NCI-H226 (cell line): ENCODE data around the gene TTC39A.
"Not testable (repeated sequence)": the region's sequence is repeated elsewhere in the genome, so short reads cannot be mapped to it uniquely, and the experiment has no call there.

Experiments used
- DNase-seq: peaks from one replicate; pipeline ENCODE4 v3.0.0-alpha.2; 2015

Gene TTC39A

DNA sequence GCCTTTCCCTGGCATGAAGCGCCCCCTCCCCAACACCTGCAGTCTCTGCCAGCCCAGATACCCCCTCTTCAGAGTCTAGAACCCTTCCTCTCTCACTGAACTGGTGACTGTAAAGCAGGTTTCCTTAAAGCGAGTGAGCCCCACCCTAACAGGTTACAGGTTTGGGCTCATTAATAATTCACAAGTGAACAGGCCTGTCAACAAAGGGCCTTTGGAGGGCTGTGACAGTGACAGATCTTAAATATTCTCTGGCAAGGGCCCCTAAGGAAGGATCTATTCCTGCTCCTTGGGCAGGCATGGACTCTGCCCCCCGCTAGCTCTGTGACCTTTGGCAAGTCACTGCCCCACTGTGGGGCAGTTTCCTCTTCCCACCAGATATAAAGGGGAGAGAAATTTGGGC, 5.6 kb upstream of the TTC39A start:
- DNase-seq, result no peak

DNA sequence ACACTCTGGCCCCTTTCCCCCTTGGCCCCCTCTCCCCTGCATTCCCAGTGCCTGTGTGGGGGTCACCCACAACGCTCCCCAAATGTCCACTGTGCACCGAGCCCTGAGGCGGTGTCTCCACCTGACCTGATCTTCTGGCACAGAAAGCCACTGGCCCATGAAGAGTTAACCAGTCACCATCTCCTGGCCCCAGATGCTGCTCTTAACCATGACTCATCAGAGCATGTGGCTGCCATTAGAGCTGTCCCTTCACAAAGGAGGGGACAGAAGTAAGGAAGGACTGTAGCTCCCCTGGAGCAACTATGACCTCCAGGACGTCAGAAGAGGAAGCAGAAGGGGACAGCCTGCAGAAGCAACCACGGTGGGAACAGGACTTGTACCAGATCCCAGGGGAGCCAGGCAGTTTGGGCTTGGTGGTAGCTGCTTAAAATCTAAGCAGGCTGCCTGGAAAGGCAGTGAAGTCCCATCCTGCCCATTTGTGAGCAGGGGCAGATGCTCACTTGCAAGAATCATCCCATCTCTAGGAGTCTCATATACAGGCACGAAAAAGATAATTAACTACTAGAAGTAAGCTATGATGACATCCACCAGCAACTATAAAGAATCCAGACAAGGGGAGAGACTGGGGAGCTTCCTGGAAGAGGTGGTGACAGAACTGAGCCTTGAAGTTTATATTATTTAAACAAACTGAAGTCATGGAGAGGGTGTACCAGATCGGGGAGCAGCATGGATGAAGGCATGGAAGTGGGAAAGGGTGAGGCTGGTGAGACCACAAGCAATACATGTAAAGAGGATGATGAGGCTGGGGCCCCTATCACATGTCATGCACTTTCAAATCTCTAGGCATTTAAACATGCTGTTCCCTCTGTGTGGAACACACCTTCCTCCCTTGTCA, 1.1 kb upstream of the TTC39A start:
- no peak for DNase-seq

DNA sequence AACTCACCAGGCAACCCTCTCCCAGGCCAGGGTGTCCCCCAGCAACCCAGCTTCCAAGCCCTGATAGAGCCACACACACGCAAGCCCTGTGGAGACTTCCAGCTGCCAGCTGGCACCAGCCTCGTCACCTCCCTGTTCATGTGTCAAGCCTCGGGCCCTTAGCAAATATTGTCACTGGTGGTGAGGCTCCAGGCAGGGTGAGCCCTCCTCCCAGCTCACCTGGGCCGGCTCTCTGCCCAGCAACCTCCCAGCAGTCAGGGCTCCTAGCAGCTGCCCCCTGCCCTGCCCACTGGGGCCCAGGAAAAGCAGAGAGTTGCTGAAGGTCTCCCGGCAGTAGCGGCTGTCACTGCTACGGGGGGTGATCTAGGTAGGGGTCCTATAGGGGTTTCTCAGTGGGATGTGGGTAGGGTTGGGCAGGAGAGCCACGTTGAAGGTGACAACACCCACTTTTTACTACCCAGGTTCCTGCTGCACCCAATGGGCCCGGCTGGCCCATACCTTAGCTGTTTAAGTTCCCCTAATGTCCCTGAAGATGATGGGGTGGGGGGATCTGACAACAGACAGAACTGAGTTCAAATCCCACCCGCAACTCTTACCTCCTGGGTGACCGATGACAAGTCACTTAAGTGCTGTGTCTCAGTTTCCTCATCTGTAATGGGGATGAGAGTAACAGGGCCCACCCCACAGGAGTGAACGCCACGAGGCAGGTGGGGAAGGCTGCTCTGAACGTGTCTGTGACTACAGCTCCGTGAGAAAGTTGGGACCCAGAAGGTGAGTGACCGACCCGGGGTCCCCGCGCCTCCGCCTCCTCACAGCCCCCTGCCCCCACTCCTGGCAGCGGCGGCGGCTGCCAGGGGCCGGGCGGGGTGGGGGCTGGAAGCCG, 678 bp downstream of the TTC39A start:
- DNase-seq, result no peak

DNA sequence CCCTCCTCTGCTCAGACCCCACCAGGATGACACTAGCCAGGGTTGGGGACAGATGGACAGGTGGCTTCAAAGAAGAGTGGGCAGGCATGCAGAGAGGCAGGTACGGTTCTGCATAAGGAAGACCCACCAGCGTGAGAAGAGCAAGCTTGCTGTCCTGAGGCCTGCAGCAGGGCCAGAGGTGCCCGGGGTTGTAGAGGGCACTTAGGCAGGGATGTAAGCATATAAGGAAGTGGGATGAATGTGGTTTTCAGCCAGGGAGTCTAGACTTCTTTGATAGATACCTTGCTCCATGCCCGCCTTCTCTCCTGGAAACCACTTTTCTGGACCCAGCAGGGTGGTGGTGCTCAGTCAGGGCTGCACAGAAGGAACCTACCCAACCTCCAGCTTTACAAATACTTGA, 1.4 kb downstream of the TTC39A start:
- no peak for DNase-seq

DNA sequence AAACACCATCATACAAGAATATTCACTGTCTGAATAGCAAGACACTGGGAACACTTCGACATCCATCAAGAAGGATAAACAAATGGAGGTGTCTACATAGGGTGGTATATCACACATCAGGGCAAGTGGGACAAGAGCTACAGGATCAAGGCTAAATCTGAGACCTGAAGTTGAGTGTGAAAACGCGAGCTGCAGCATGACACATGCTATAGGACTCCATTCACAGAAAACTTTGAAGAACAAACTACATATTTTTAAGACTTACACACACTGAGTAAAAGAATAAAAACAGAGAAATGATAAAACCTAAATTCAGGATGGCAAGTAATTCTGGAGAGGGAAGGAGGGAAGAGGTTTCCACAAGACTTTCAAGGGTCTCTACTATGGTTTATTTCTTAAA, 2.1 kb downstream of the TTC39A start:
- DNase-seq, result no peak

DNA sequence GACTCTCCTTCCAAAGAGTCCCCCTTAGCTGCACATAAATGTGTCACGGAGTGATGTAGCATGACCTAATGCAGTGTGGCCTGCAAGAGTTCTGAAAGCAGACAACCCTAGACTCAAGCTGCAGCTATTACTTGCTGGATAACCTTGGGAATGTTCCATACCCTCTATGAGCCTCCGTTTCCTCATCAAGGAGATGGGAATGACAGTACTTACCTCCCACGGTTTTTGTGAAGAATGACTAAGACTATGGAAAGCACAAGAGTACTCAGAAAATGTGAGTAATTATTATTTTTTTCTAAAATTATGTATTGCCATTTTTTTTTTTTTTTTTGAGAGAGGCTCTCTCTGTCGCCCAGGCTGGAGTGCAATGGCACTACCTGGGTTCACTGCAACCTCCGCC, 3.0 kb downstream of the TTC39A start:
- DNase-seq, result peak; percentile 13

DNA sequence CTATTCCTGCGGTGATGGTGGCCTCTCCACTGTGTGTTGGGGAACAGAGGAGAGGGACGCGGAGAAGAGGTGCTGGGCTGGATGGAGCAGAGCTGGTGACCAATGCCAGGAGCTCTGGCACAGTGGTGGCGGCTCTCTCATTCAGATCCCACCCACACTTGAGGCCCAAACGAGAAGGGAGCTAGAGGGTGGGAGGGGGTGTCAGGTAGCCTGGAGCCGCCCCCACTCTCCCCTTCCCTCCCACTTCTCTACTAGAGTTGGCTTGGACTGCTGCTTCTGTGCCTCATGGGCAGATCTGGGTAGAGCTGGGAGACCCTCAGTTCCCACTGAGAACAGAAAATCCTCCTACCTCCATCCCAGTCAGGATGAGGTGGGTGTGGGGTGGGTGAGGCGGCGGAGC, 3.5 kb downstream of the TTC39A start:
- no peak for DNase-seq

DNA sequence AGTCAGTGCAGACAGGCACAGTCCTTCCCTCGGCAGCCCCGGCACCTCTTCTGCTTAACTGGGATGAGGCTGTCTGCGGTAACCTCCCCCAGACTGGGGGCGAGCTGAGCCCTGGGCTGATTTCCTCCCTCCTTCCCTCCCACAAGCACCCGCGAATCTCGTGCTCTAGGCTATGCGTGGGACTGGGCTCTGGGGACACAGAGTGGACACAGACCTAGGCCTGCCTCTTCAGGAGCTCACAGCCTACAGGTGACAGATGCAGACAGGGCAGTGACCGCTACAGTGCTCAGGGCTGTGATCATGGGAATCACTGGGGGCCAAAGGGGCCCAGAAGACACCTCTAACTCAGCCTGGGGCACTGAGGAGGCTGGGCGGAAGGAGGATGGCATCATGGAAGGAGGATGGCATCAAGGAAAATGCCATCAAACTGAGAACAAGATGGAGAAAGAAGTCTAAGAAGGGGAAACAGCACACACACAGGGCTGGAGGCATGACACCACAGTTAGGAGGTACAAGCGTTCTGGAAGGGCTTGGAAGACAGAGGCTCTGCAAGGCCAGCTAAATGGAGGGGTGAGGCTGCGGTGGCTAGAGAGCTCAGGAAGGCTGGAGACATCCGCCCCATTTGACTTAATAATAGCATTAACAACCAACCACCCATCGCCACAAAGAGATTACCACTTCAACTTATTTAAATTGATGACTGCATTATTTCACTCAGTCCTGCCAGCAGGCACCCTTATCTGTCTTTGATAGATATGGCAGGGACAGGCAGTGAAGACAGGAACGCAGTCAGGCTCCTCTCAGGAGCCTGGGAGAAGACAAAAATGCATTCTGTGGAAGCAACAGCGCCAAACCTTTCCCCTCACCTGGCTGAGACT, 4.2 kb downstream of the TTC39A start:
- DNase-seq, result no peak

DNA sequence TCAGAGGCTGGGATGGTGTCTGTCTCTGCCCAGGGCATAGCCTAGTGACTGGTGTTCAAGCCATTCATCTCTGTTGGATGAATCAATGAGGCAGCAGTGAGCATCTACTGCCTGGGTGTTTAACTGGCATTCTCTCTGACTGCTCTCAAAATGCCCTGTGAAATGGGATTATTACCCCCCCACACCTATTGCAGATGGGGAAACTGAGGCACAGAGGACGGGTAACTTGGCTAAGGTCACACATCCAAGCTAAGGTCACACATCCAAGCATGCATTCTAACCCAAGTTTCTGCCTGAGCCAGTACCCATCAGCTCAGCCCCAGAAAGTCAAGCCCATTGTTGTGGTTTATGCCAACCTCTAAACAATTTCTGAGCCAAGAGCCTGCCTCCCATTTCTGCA, 5.0 kb downstream of the TTC39A start:
- DNase-seq, result no peak

DNA sequence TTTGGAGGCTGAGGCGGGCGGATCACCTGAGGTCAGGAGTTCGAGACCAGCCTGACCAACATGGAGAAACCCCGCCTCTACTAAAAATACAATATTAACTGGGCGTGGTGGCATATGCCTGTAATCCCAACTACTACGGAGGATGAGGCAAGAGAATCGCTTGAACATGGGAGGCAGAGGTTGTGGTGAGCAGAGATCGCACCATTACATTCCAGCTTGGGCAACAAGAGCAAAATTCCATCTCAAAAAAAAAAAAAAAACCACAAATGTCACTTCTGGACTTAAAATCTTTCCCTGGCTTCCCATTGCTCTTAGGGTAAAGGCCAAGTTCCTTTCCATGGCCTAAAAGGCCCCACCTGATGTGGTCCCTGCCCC, 5.4 kb downstream of the TTC39A start:
- DNase-seq, result not testable (repeated sequence)

DNA sequence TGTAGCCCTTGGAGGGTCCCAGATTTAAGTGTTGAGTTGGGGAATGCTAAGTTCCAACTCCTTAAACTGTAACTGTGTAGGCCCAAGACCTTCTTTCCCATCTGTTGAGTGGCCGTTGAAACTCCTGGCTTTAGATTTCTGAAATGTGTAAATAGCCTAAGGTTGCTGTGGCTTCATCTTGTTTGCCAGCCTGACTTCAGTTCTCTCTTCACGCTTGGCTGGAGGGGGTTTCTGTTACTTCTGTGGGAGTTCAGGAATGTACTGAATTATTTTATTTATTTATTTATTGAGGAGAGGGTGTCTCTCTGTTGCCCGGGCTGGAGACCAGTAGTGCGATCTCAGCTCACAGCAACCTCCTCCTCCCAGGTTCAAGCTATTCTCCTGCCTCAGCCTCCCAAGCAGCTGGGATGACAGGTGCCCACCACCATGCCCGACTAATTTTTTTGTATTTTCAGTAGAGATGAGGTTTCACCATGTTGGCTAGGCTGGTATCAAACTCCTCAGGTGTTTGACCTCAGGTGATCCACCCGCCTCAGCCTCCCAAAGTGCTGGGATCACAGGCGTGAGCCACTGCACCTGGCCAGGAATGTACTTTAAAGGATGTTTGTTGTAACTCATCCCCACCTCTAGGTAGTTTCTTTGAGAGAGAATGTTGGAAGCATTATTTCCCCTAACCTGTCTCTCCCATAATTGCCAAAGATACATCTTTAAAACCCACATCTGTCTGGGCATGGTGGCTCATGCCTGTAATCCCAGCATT, 5.9 kb downstream of the TTC39A start:
- no peak for DNase-seq

DNA sequence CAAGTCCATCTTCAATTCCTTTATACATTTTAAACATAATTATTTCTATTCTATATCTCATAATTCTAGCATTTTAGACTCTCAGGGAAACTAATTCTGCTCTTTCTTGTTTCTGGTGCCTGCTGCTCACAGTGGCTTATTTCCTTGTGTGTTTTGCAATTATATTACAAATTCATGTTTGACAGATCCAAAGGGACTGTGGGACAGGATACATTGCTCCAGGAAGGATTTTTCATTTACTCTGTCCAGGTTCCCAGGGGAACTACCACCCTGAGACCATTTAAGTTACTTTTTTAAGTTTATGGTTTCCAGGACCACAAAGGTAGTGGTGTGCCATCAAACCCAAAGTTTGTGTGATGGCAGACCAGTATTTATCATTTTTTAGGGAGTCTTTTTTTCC, 6.6 kb downstream of the TTC39A start:
- no peak for DNase-seq

DNA sequence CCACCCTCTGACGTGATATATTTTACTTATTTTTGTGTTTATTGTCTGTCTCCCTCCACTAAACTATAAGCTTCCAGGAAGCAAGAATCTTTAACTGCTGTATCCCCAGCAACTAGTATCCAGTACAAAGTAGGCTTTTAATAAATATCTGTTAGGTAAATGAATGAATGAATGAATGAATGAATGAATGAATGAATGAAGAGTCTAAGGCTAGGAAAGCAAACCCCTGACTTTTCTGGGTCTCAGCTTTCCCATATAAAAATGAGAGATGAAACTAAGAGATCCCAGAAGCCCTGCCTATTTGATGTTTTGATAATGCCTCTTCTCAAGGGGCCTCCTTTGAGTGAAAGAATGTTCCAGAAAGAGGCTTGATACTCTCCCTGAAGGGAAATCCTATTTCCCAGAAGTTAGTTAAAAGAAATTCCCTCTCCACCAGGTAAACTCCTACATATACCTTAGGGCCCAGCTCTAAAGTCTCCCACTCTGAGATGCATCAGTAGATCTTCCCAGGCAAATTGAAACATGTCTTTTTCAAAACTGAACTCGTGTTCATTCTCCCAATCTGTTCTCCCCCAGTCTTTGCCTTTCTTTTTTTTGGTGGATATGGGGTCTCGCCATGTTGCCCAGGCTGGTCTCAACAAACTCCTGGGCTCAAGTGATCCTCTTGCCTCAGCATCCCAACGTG, 7.8 kb downstream of the TTC39A start:
- DNase-seq, result no peak

DNA sequence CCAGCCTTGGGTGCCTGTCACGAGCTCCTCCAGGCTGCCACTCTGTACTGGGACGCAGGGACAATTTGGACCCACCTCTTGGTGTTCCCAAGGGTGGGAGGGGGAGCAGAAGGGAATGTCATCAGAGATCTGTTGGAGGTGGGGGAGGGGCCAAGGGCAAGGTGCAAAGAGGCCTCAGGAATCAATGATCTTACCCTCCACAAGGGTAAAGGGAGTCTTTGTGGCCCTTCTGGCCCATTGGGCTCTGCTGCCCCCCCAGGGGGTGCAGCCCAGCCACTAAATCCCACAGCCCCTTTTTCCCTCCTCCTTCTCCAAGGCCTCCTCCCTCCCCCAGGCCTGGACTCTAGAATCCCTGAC, 8.5 kb downstream of the TTC39A start:
- no peak for DNase-seq

DNA sequence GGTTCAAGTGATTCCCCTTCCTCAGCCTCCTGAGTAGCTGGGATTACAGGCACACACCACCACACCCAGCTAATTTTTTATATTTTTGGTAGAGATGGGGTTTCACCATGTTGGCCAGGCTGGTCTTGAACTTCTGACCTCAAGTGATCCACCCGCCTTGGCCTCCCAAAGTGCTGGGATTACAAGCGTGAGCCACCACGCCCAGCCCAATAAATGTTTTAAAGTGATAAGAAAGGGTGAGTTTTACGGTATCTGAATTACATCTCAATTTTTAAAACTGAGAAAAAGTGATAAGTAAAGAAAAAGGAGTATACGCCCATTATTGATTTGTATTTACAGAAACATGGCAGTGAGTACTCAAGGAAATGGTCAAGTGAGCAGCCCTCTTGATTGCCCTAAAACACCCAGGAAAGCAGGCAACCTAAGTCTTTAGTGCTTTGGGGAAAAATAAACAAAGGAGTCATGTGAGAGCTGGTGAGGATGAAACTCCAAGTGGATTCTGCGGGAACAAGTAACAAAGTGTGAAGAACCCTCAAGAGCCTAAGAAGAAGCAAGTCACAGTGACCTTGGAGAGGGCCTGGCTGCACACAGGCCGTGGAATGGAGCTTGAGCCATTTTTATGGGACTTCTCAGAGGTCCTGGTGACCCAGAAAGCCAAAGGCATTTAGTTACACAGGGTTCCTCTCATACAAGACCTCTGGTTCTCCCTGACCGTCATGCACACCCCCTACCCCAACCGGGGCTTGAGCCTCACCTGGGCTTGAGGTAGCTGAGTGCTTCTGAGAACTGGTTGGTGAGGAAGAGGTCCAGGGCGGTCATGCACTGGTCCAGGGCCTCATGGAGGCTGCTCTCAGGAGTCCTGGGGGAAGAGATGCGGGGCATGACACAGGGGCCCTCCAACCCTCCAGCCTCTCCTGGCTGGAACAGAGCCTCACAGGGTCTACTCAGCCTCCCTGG, 9.1 kb downstream of the TTC39A start:
- DNase-seq, result no peak

DNA sequence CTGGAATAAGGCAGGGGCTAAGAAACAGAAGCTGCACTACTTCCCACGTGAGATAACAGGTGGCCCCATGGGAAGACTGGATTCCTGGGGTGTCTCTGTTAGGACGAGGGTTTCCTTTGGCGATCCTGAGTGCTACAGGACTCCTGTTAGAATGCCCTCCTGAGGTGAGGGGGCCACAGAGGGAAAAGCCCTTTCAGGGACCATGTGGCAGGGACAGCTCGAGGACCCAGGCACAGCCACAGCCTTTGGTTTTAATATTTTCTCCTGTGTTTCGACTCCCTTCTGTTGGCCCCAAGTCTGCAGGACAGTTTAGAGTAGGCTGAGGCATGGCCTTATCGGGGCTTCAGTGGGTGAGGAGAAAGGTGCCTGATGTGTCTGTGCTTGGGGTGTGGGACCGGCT, 12.6 kb downstream of the TTC39A start:
- no peak for DNase-seq

DNA sequence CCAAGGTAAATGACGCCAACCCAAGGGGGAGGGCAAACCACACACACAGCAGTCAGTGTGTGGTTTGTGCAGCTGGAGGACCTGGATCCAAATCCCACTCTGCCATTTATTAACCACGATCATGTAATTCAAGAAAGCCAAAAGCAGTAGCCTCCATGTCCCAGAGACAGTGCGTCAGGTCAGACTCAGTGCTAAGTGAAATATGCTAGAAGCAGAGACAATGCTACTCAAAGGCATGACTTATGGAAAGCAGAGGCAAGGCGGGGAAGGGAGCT, 13.6 kb downstream of the TTC39A start:
- DNase-seq, result no peak

DNA sequence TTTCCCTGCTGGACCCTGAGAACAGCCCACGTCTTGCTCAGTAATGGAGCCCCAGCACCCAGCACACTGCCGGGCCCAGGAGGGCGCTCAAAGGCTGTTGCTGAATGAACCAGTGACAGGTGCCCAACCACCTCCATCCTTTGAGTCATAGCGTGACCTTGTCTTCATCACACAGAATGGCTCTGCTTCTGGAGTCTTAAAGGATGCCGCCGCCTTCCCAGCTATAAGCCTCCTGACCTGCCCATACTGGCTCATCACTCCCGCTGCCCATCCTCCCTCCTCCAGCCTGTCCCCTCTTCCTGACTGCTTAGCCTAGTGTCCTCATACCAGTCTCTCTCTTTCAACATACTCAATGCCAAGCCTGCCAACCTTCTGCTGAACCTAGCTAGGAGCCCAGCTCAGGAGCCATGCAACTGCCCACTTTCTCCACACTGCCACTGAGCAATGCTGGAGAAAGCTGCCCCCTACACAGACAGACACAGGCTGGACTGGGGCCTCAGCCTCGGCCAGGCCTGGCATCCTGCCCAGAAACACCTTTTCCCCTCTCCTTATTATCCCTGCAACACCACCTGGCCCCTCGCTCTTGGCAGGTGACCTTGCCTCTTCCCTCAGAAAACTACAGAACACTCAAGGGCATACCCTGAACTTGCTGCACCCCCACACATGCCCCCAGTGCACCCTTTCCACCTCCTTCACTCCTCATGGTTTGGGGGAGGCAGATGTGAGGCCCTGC, 14.1 kb downstream of the TTC39A start:
- no peak for DNase-seq

DNA sequence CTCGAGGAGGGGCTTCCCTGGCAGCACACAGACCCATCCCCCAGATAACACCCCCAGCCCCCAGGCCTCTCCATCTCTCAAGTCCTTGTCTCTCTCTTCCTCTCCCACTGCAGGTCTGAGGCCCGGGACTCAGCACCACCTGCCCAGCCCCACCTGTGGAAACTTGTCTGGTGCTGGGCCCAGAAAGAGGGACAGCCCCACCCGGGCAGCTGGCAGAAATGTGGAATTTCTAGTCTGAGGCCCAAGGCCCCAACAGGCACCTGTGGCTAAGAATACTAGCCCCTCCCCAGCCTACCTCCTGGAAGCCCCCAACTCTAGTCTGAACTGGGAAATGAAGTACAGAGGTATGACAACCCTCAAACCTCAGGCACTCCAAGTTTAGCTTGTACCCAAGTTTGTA, 15.4 kb downstream of the TTC39A start:
- DNase-seq, result no peak
